A673 (cell line): ENCODE measurements around the gene WBP2. TPM values are rescaled to one million over a fixed set of nuclear protein-coding genes. Genes with fewer than 3 reads are reported as not detected.

ENCODE experiments used
- Bru-seq: library from RNA; stranded (reverse); fragments of 400-500 nt; gene quantifications from one replicate; lab custom pipeline; 2021; lab: Mats Ljungman, UMichigan
- BruChase-seq, 2 experiments: library from RNA; stranded (reverse); fragments of 400-500 nt; gene quantifications; one replicate each; lab custom pipeline; 2021; lab: Mats Ljungman, UMichigan
- BruUV-seq: library from RNA; stranded (reverse); fragments of 400-500 nt; replicated peaks from 2 replicates; lab custom pipeline; 2021; lab: Mats Ljungman, UMichigan
- CTCF ChIA-PET: fragments of 300-600 bp; sonication (Branson Sonifier 250); formaldehyde crosslinking; loops from one replicate; lab custom pipeline; 2022; ENCODE audit warnings: antibody characterized with exemption; lab: Charles Lee
- POLR2A ChIA-PET: fragments of 300-600 bp; sonication (Branson Sonifier 250); formaldehyde crosslinking; loops from one replicate; lab custom pipeline; 2022; ENCODE audit warnings: antibody characterized with exemption; ENCODE audit not compliant: low non-redundant PET; lab: Charles Lee
- DNase-seq: peaks from one replicate; pipeline ENCODE4 v3.0.0-alpha.2; 2015; ENCODE audit warnings: low spot score
- H3K27ac ChIP-seq: fragments of 200-600 bp; sonication (generic); 2 replicates; pipeline ENCODE4 v1.5.1; 2016; ENCODE audit warnings: mixed run types, low read depth, mild to moderate bottlenecking, mixed read lengths, antibody characterized with exemption, low read length; ENCODE audit not compliant: poor library complexity, severe bottlenecking
- H3K27me3 ChIP-seq: fragments of 200-600 bp; sonication (generic); replicated peaks from 2 replicates; pipeline ENCODE4 v1.6.1; 2017; ENCODE audit warnings: mixed run types, low read depth, mild to moderate bottlenecking, mixed read lengths, antibody characterized with exemption, low read length; ENCODE audit not compliant: insufficient read depth, poor library complexity
- H3K36me3 ChIP-seq: fragments of 200-600 bp; sonication (generic); 2 replicates; pipeline ENCODE4 v1.6.1; 2016; ENCODE audit warnings: mixed run types, mild to moderate bottlenecking, mixed read lengths, antibody characterized with exemption, low read length; ENCODE audit not compliant: insufficient read depth, poor library complexity, severe bottlenecking
- H3K4me1 ChIP-seq: fragments of 200-600 bp; sonication (generic); 2 replicates; pipeline ENCODE4 v1.6.1; 2017; ENCODE audit warnings: mixed run types, mild to moderate bottlenecking, mixed read lengths, antibody characterized with exemption, low read length; ENCODE audit not compliant: insufficient read depth, poor library complexity, severe bottlenecking
- H3K4me3 ChIP-seq: fragments of 200-600 bp; sonication (generic); 2 replicates; pipeline ENCODE4 v1.5.1; 2016; ENCODE audit warnings: low read depth, mixed run types, mild to moderate bottlenecking, mixed read lengths, low read length; ENCODE audit not compliant: poor library complexity, severe bottlenecking
- H3K9me3 ChIP-seq: fragments of 200-600 bp; sonication (generic); 2 replicates; pipeline ENCODE4 v1.6.1; 2016; ENCODE audit warnings: mixed run types, low read depth, mild to moderate bottlenecking, mixed read lengths, antibody characterized with exemption, low read length; ENCODE audit not compliant: poor library complexity, severe bottlenecking
- EZH2 ChIP-seq: fragments of 200-600 bp; sonication (generic); IDR thresholded peaks from 2 replicates; pipeline ENCODE4 v1.6.1; 2017; ENCODE audit warnings: borderline replicate concordance, low read depth, mild to moderate bottlenecking, mixed read lengths, antibody characterized with exemption, low read length; ENCODE audit not compliant: poor library complexity, severe bottlenecking
- intact Hi-C: fragments of 100-400 bp; cut with micrococcal nuclease; formaldehyde crosslinking; loops from one replicate; pipeline ENCODE4 v1.10.0; 2022; ENCODE audit not compliant: unreplicated experiment
- long read RNA-seq: library from polyadenylated mRNA; stranded (forward); transcript quantifications from one replicate; pipeline ENCODE4 v2.0.0, GENCODE V29; 2022
- total RNA-seq: library from RNA; stranded (reverse); gene quantifications from 2 replicates; pipeline ENCODE4 v1.2.3, GENCODE V29; 2021
- TF ChIP-seq, protein P1 (sequence below): fragments of 300-800, 200-600 bp; sonication (generic); conservative IDR thresholded peaks from 2 replicates; pipeline ENCODE4 v1.5.1; 2017; ENCODE audit warnings: low read depth, mild to moderate bottlenecking, antibody characterized with exemption, low read length, moderate library complexity, mixed read lengths

The WBP2 gene
- total RNA-seq (70.3 and 87.5 TPM in 2 replicates), Bru-seq, nascent RNA (percentile 58 among the genes with signal in this experiment), BruChase-seq, experiment 1, labeled RNA remaining after a 2-hour chase (percentile 69 among the genes with signal in this experiment), BruChase-seq, experiment 2, labeled RNA remaining after a 6-hour chase (percentile 84 among the genes with signal in this experiment)
- long read RNA-seq, transcript WBP2-201 (8 exons, 1,944 nt): major isoform, 47 of 67 reads
- long read RNA-seq, partial matches to known transcripts: 7 of 67 reads
- long read RNA-seq, other reads (novel, unspliced or antisense): 11 of 67 reads

DNA sequence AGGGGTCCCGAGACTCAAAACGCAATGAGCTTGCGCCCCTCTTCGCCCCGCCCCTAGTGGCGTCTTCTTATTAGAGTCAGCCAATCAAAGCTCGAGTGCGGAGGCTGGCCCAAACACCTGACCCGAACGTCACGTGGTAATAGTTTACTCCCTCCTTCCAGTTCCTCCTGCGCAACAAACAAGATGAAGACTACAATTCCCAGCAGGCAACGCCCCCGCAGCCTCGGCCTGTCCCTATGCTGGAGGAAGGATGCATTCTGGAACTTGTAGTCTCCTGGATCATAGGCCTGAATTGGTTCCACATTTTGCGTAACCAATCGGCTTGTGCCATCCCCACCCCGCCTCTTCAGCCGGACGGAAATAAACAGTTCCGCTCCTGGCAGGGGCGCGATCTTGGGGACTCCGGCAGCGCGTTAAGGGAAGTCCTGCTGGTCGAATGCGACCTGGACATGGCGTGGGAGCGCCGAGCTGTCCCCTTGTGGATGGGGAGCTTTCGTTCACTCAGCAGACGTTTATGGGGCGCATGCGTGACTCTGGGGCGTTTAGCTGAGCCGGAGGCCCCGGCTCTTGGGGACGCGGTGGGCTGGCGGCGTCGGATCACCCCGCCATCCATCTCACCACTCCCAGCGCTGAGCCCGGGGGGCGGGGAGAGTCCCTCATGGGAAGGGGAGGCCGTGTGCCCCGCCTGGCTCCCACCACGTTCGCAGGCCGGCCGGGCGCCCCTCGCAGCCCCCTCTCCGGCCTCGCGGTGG lies at the start of gene WBP2:
WBP2 (minus strand) TSS at position 26 of the 752 bp plus-strand sequence. CDS start 38 bp downstream, outside the sequence.
- ChIA-PET POLR2A (interaction anchor here (0.6 to 2.1 kb wide), 3 partner anchors 39 to 75 kb away, joined by 3 to 12 read pairs (median 6); no protein-coding TSS in a partner anchor), CTCF (interaction anchor here (0.5 to 1.6 kb wide), 8 partner anchors 10 to 684 kb away, joined by 3 to 8 read pairs (median 4); partner anchors contain the start of genes ACOX1, TEN1 and TRIM65)
- H3K4me3 ChIP-seq: peak within 1 kb of the TSS; percentile 63
- peak within 1 kb of the TSS; percentile 86 for H3K27ac ChIP-seq
- peaks cover 11% of the 10 kb centered on the region for H3K36me3 ChIP-seq
- no peaks in the 10 kb centered on the region for H3K9me3 ChIP-seq
- H3K4me1 ChIP-seq: peaks cover 13% of the 10 kb centered on the region
- no peaks in the 10 kb centered on the region for H3K27me3 ChIP-seq
- no peak for TF ChIP-seq EZH2
- TF ChIP-seq, protein P1, sequence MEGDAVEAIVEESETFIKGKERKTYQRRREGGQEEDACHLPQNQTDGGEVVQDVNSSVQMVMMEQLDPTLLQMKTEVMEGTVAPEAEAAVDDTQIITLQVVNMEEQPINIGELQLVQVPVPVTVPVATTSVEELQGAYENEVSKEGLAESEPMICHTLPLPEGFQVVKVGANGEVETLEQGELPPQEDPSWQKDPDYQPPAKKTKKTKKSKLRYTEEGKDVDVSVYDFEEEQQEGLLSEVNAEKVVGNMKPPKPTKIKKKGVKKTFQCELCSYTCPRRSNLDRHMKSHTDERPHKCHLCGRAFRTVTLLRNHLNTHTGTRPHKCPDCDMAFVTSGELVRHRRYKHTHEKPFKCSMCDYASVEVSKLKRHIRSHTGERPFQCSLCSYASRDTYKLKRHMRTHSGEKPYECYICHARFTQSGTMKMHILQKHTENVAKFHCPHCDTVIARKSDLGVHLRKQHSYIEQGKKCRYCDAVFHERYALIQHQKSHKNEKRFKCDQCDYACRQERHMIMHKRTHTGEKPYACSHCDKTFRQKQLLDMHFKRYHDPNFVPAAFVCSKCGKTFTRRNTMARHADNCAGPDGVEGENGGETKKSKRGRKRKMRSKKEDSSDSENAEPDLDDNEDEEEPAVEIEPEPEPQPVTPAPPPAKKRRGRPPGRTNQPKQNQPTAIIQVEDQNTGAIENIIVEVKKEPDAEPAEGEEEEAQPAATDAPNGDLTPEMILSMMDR: peak; percentile 54; the same call in 1 of the 2 replicates
- DNase-seq: peak; percentile 100
- intact Hi-C loops: no loop called here
- no TSS peak for BruUV-seq

DNA sequence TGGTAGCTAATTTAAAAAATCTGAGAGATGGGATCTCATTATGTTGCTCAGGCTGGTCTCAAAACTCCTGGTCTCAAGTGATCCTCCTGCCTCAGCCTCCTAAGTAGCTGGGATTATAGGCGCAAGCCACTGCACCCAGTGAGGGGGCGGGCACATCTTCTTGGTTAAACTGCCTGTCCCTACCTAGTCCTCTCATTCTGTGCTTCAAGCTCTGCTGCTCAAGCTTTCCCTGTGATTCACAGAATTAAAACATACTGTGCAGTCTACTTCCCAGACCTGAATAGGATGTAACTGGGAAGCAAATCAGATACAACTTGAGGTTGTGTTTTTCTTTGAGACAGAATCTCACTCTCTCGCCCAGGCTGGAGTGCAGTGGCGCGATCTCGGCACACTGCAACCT lies 47.3 kb upstream of the WBP2 start:
- TF ChIP-seq, protein P1: no peak
- no peak for TF ChIP-seq EZH2
- CTCF ChIA-PET: no interaction called here
- H3K4me3 ChIP-seq: no peak overlapping the region
- BruUV-seq: no TSS peak
- DNase-seq: no peak
- no peak overlapping the region for H3K27ac ChIP-seq
- H3K36me3 ChIP-seq: peaks cover 36% of the 10 kb centered on the region
- H3K9me3 ChIP-seq: no peaks in the 10 kb centered on the region
- H3K4me1 ChIP-seq: peaks cover 11% of the 10 kb centered on the region
- POLR2A ChIA-PET: no interaction called here
- H3K27me3 ChIP-seq: no peaks in the 10 kb centered on the region
- intact Hi-C loops: no loop called here

DNA sequence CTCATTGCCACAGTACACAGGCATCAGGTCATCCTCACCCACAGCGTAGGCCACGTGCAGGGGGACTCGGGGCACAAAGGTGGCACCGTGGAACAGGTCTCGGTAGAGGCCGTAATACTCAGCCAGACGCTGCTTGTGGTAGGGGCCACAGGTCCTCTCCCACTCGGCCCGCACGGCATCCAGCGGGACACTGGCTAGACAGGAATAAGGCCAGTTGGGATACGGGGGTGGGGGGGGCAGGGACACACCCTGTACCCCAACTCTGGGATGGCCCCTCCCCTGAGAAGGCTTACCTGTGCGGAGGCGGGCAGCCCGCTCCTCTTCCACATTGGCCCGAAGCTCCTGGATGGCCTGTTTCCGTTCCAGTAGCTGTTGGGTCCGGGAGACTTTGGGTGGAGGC lies 46.6 kb upstream of the WBP2 start:
- intact Hi-C loops: no loop called here
- H3K27ac ChIP-seq: no peak overlapping the region
- CTCF ChIA-PET: no interaction called here
- DNase-seq: no peak
- peaks cover 16% of the 10 kb centered on the region for H3K4me1 ChIP-seq
- no TSS peak for BruUV-seq
- POLR2A ChIA-PET: no interaction called here
- peaks cover 36% of the 10 kb centered on the region for H3K36me3 ChIP-seq
- no peaks in the 10 kb centered on the region for H3K9me3 ChIP-seq
- no peak overlapping the region for H3K4me3 ChIP-seq
- no peaks in the 10 kb centered on the region for H3K27me3 ChIP-seq
- TF ChIP-seq, protein P1: no peak
- TF ChIP-seq EZH2: no peak
